Stimulated activated CD4-positive, alpha-beta T cell treated with anti-CD3 and anti-CD28 coated beads, Interleukin-2, amount 100 ng/mL, for 4 hours (primary cell): ENCODE data around the gene GBA3.

ENCODE experiments used
- DNase-seq: peaks from one replicate; pipeline ENCODE4 v3.0.0-alpha.2; 2020; ENCODE audit warnings: low read depth

The GBA3 gene

DNA sequence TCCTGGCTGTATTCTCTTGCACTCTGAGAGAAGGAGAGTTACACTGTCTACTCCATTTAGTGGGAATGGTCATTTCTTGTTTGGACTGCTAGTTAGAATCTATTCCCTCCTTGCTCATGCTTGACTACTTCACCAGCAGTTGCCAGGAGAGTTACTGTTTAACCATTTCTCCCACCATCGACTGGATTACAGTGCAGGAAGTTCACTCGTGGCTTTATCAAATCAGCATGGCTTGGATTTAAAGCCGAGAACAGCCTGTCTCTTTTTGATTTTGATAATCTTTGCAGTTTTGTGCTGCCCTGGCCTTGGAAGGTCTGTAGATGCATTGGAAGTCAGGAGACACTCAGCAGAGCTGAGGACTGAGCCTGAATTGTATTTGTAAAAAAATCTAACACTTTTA, 3.2 kb downstream of the GBA3 start:
- no peak for DNase-seq

DNA sequence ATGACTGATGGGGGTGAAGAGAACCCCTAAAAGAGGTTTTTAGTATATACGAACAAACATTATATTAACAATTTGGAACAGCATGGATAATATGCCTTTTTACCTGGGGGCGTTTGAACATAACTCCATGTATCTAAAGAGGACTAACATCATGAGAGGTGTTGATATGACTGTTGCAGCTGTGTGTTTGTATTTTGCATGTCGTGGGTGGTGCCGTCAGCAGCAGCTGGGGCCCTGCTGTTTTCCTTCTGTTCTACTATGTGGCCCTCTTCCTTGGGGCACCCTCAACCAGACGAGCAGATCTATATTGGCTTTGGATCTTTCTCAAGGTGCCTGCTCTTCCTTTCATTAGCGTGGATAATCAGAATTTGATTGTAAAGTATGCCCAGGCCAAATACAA, 11.2 kb downstream of the GBA3 start:
- DNase-seq, result no peak

DNA sequence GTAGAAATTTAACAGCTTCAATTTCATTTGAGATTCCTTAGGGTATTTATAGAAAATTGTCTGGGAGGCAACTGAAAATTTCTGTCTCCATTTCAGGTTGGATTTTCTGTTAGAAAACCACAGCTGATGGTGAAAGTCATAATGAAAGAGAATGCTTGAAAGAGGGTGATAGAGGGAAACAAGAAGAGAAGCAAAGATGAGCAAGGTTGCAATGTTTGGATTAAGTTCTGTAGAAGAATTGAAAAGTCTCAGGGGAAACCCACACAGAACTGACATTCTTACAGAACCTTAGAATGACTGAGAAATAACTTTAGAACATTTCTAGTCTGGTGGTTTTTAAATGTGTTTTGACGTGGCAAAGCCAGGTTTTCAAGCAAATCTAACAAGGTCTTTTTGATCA, 14.7 kb downstream of the GBA3 start:
- no peak for DNase-seq

DNA sequence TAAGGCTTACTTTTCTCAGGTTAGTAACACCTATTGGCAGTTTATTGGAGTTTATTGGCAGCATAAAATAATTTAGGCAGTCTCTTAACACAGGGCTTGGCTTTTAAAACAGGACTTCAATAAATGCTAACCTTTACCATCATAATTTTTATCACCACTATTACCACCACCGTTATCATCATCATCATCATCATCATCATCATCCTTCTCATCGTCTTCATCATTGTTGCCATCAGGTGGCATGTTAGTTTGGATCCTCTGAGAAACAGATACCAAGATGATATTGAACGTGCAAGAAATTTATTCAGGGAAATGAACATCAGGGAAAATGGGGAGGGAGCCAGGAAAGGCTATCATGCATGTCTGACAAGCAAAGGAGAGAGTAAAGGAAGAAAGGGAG, 16.2 kb downstream of the GBA3 start:
- no peak for DNase-seq

DNA sequence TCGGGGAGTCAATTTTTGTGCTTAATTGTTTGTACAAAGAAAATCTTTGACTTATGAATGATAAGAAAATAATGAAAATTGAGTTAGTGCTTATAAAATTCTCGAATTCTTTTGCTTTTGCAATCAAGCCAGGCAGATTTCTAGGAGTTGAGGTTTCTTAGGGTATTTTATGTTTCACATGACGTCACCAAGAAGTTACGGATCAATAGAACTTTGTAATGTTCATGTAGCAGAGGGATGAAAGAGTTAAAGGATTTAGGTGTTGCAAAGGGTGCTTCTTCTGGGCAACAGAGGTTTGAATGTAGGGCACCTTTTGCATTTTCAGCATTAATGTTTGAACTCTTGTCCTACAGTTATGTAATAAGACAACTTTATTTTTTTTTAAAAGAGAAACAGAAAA, 19.4 kb downstream of the GBA3 start:
- no peak for DNase-seq

DNA sequence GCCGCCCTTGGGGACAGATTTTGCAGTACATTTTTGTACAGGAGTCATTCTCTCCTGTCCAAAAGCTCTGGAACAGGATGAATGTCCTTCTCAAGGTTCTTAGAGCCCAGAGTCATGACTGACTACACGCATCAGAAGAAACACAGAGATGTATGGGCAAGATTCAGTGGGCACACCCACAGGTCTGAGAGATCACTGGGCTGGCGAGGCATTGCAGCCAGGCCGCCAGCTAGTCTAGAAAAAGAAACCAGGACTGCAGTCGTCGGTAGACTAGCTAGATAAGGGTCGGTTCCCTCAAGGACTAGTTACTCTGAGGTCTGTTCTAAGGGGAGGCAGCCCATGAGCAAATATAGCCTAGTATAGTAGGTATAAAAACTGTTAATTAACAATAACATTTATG, 19.8 kb downstream of the GBA3 start:
- DNase-seq, result no peak

DNA sequence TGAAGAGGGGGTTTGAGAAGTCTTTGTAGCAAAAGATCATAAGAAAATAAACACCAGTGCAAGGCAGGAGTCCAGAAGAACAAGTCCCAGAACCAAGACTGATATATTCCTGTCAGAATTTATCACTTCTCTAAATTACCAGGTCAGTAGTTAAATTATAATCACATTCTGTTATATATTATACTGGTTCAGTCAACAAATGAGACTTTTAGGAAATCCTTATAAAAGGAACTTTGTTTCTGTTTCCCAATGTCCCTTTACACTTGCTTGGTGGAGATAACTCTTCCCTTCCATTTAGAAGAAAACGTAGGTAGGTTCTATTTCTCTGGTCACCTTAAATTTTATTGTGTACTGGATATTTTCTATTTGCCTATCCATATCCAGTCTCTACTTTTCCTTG, 21.1 kb downstream of the GBA3 start:
- no peak for DNase-seq

DNA sequence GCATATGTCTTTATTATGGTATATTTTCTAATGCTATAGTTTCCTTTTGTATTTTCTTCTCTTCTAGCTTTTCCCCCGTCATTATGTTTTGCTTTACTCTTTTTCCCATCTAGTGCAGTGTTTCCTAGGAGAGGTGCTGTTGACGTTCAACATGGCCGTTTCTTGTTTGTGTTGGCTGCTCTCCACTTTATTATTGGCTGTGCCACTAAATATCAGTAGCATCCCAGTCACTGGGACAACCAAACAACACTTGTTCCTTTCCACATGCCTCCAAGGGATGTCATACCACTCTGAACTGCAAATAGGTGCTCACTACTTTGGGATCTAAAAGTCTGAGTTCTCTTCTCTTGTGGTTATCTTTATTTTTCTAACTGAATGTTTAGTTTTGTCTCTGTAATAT, 26.5 kb downstream of the GBA3 start:
- no peak for DNase-seq

DNA sequence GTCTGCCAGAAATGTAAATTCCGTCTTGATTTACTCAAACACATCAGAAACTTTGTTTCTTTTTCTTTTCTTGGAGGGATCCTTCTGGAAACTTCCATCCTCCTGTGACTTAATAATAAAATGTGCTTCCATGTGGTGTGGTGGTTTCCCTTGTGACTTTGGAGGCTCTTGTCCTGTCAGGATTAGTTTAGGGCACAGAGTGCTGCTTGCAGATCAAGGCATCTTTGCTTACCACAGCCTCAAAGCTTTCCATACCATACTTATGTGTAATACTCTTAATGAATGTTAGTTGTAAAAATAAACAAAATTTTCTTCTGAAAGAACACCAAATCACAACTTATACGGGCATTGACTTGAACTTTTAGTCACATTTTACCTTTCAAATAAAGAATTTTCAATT, 27.4 kb downstream of the GBA3 start:
- no peak for DNase-seq

DNA sequence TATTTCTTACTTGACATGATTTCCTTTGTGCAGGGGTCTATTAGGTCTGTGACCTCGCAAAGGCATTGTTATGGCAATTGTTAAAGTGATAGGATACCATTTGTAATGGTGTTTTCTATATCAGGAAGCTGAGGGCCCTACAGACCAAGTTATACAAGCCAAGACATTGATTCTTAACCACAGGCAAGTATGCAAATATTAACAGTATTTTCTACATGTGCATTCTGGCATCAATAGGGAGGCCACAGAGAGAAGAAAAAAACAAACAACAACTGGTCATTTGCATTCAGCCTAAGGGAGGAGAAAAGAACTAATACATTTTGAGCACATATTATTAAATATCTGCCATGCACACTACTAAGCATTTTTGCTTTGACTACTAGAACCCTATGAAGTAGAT, 28.5 kb downstream of the GBA3 start:
- DNase-seq, result no peak

DNA sequence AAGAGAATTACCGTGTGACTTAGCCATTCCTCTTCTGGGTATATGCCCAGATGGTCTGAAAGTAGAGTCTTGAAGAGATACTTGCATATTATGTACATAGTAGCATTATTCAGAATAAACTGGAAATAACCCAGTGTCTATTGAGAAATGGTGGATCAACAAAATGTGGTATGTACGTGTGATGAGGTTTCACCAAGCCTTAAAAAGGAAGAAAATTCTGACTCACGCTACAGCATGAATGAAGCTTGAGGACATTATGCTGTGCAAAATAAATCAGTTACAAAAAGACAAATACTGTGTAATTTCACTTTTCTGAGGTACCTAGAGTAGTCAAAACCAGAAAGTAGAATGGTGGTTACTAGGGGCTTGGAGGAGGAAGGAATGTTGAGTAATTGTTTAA, 37.3 kb downstream of the GBA3 start:
- no peak for DNase-seq

DNA sequence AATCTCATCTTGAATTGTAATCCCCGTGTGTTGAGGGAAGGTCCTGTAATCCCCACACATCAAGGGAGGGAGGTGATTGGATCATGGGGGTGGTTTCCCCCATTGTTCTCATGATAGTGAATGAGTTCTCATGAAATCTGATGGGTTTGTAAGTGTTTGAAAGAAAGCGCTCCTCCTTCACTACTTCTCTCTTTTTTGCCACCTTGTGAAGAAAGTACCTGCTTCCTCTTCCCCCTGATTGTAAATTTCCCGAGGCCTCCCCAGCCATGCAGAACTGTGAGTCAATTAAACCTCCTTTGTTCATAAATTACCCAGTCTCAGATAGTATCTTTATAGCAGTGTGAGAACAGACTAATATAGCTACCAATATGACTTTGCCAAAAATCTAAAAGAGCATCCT, 41.1 kb downstream of the GBA3 start:
- DNase-seq, result no peak

DNA sequence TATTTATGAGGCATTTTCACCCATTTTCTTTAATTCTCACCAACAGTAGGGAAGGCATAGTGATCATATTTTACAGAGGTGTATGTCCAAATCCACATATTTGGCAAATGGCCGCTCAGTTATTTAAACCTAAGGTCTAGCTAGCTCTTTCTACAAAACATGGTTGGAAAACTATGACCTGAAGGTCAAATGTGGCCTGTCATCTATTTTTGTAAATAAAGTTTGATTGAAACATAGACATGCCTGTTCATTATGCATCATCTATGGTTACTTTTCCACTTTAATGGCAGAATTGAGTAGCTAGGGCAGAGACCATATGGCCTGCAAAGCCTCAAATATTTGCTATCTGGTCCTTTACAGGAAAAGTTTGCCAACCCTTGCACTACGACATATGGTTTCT, 44.2 kb downstream of the GBA3 start:
- DNase-seq, result no peak

DNA sequence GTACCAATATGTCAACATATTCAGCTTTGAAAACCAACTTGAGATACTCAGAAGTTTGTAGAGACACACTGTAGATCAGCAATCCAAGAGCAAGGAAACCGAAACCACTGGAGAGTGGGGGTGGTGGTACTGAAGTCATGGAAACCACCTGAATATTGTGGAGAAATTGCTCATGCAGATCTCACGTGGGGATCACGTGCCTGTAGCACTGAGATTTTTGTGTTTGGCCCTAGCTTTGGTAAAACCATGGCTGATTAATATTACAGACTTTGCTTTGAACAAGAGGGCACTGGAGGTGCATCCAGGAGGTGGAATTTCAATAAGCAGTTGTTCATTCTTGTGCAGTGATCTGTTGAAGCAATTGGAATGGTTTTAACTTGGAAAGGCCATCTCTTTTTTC, 47.2 kb downstream of the GBA3 start:
- DNase-seq, result no peak

DNA sequence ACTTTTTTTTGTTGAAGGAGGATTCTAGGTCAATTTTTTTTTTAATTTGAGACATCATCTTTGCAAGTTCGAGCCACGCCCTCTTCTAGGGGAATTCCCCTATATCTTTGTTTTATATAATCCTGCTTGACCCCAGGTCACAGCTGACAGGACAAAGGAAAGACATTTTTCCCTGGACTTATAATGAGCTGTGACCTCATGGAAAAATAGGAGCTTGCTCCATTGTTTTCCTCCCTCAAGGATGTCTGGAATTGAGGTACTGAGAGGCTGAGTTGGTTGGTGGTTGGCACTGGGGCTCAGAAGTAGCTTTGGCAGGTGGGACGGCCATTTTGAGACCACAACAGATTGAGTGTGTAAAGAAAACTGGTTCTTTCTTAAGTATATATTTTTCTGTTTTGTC, 49.0 kb downstream of the GBA3 start:
- DNase-seq, result no peak

DNA sequence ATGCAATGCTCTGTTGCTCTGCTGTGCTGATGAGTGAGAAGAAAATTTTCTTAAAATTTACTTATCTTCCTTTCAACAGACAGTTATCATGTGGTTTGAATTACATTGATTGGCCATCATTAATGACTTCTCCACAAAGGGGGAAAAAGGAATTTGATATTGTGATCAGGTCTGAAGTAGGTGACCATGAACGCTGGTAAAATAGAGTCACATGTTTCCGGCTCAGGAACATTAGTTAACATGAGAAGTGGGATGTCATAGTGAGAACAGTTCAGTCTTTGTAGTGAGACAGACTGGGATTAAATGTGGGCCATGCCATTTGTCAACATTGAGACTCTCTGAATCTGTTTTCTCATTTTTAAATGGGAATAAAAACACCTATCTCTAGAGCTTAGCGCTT, 50.6 kb downstream of the GBA3 start:
- no peak for DNase-seq

DNA sequence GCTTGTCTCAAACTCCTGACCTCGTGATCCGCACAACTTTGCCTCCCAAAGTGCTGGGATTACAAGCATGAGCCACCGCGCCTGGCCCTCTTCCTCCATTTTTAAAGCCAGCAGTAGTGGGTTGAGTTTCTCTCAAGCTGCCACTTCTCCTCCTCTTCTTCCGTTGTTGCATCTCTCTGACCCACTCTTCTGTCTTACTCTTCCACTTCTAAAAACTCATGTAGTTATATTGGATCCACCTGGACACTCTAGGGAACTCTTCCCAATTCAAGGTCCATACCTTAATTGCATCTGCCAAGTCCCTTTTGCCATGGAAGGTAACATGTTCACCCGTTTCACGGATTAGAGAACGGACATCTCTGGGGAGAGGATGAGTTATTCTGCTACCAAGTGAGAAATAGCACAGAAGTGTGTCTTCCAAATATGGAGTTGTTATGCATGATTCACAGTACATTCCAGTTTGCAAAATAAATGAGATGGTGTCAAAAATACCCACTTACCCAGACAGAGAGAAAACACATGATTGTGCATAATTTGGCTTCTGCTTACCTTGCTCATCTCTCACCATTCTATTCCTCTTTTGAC, 51.8 kb downstream of the GBA3 start:
- DNase-seq, result no peak

DNA sequence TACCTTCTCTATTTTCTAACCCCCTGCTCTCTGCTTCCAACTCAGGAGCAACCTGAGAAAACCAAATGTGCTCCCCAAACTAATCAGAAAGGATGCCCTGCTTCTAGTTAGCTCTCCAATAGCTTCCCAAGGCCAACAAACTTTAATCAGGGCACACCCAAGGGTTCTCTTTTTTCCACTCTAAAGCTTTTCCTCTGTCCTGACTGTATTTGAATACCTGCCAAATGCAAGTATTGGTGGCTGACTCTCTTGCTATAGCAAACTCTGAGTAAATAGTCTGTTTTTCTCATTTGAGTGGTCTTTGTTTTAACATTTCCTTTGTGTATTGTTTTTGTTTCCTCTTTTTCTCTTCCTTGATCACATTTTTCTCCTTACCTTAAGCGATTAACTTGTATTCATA, 52.5 kb downstream of the GBA3 start:
- no peak for DNase-seq

DNA sequence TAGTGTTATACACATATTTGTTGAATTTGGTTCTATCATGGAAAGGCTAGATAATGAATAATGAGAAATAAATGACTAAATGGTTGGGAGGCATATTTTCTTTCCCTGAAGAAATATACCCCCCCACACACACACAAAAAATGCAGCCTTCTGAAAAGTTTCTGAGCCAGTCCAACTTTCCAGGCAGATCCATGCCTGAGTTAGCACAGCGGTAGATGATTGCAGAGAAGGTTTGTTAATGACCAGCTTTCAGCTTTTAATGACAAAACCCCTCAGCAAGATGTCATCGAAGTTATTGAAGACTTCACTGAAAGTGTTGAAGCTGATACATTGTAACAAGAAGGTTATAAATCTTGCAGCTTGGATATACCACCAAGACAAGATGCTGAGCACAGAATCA, 61.4 kb downstream of the GBA3 start:
- DNase-seq, result no peak

DNA sequence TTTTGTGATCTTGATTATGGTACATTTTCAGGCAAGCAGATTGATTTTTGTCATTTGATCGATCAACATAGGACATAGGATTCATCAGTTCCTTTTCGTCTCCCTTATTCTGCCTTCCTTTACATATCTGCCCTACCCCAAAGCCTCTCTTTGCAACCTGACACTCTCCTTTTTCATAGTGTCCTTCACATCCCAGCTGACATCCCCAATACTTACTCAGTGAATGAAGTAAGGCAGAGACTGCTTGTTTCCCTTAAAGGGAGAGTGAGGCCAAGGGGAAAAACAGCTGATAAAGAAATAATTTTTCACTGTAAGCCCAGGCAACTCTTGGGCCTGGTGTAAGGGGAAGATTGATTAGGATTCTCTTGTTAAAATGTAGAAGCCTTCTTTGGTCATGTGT, 69.8 kb downstream of the GBA3 start:
- no peak for DNase-seq

DNA sequence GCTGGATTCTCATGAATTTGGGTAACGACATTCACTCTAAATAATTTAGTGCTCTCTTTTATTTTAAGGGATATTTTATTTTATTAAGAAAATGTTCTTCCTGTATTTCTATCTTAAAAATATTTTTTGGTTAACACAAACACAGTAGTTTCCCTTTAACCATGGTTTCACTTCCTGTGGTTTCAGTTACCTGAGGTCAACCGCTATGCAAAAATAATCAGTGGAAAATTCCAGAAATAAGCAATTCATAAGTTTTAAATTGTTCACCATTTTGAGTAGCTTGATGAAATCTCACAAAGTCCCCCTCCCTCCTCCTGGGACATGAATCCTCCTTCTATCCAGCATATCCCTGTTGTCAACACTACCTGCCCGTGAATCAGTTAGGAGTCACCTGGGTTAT, 71.4 kb downstream of the GBA3 start:
- DNase-seq, result no peak

DNA sequence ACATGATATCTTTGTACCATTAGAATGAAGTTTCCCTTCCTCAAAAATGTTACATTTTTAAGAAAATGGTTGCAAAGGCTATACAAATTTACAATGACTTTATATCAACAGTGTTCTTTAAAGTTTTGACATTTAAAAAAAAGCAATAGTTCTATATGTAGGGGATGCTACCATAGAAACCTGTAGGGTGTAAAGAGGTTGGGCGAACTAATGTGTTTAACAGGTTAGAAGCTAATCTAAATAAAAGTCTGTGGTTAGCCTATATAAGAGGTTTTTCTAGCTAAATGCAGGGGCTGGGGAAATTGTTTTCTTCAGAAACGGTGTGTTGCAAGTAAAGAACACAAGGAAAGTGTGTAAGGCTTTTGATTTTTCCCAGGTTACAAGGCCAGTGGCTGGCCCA, 73.3 kb downstream of the GBA3 start:
- no peak for DNase-seq

DNA sequence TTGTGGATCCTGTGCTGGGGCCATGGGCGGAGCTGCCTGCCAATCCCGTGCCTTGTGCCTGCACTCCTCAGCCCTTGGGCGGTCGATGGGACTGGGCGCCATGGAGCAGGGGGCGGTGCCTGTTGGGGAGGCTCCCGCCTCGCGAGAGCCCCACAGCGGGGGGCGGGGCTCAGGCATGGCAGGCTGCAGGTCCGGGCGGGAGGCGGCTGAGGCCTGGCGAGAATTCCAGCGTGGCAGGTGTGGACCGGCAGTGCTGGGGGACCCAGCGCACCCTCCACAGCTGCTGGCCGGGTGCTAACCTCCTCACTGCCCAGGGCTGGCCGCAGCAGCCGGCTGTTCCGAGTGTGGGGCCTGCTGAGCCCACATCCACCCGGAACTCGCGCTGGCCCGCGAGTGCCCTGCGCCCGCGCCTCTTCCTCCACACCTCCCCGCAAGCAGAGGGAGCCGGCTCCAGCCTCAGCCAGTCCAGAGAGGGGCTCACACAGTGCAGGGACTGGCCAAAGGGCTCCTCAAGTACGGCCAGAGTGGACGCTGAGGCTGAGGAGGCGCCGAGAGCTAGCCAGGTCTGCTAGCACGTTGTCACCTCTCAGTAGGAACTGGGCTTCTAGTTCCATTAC, 85.9 kb downstream of the GBA3 start:
- no peak for DNase-seq

DNA sequence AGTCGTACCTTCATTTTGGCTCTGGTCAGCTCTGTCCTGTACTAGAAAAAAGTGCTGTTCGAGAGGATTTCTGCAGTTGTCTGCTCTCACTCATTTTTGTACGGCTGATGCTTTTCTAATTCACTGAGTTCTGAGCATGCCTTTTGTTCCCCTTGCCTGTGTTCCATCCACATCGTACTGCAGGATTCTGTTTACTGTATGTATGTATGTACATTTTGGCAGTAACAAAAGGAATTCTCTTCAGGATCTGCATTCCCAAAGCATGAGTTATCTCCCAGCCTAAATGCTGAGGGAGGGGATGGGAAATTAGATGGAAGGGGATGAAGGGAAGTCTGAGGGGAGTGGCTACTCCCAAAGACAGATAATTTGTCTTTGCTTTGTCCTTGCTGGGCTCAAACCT, 87.6 kb downstream of the GBA3 start:
- DNase-seq, result no peak

DNA sequence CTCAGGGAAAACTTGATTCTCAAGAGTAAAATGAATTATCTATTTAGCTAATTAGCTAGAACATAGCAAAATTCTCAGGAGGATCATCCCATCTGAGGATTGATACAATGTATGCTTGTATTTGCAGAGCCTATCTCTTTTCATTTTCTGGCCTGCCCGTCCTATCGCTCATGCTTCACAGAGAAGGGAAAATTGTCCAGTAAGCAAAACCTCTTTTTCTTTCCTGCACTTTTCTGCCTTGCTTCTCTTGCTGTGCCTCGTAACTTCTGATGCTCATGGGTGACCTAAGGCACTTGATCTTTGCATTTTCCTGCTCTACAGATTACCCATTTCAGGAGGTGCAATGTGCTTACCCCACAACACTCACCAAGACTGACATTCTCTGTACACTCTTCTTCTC, 88.1 kb downstream of the GBA3 start:
- DNase-seq, result no peak
